ENCODE results near the gene REN.

GRCh38 chr1:204212715-204213114 is 46.6 kb upstream of the REN start:
- no peak for TF ChIP-seq MXI1 (conservative IDR thresholded peaks at IDR 0.05; ENCODE audit: poor library complexity, severe bottlenecking)
- TF ChIP-seq POLR2AphosphoS5 (IDR thresholded peaks at IDR 0.05) = no peak
- no peak for TF ChIP-seq EZH2 (IDR thresholded peaks at IDR 0.05; ENCODE audit: borderline replicate concordance, insufficient read depth, low read length, poor library complexity, severe bottlenecking)
- TF ChIP-seq CTCF (IDR thresholded peaks at IDR 0.05; ENCODE audit: poor library complexity, severe bottlenecking) = no peak
- no peak for TF ChIP-seq RAD21 (conservative IDR thresholded peaks at IDR 0.05)
- no peak for TF ChIP-seq TAF1 (IDR thresholded peaks at IDR 0.05; ENCODE audit: low read depth)
- no peak for TF ChIP-seq REST (IDR thresholded peaks at IDR 0.05; ENCODE audit: borderline replicate concordance)

Data from neural cell (in vitro differentiated cells).